Head of caudate nucleus (tissue), 42 donors: ENCODE results near the gene BLOC1S5.
"Not testable (repeated sequence)": the region's sequence is repeated elsewhere in the genome, so short reads cannot be mapped to it uniquely, and the experiment has no call there.

Experiments
- DNase-seq, 42 donors: peaks; one replicate each; pipeline versions ENCODE4 v3.0.0 to v3.0.0-alpha.2; 2020 to 2021; ENCODE audit warnings: mixed read lengths in 7 of 42
- intact Hi-C: fragments of 100-400 bp; cut with DNase I; formaldehyde crosslinking; loops from one replicate; pipeline ENCODE4 v1.15.0; 2022

BLOC1S5 gene

GRCh38 chr6:8005136-8005535 lies 59.1 kb downstream of the BLOC1S5 start:
- no peak for DNase-seq

GRCh38 chr6:8000636-8001035 lies 63.6 kb downstream of the BLOC1S5 start:
- DNase-seq: no peak
- intact Hi-C loops: no loop called here

More at GRCh38 chr6:8005136-8005535, 59.1 kb downstream of the BLOC1S5 start:
- intact Hi-C loops: no loop called here

GRCh38 chr6:8000188-8000596 lies 64.0 kb downstream of the BLOC1S5 start:
- no peak for DNase-seq
- intact Hi-C loops: no loop called here

- intact Hi-C loops: no loop called here
- no peak for DNase-seq
Measured at GRCh38 chr6:7999201-7999600, 65.0 kb downstream of the BLOC1S5 start.

GRCh38 chr6:7998103-7998725 lies 66.0 kb downstream of the BLOC1S5 start:
- DNase-seq: no peak
- intact Hi-C loops: no loop called here

- intact Hi-C loops: no loop called here
- DNase-seq: no peak
Measured at GRCh38 chr6:7997286-7997685, 66.9 kb downstream of the BLOC1S5 start.

GRCh38 chr6:7996538-7997111 lies 67.6 kb downstream of the BLOC1S5 start:
- no peak for DNase-seq
- intact Hi-C loops: no loop called here

GRCh38 chr6:7993952-7994351 lies 70.2 kb downstream of the BLOC1S5 start:
- no peak for DNase-seq
- intact Hi-C loops: loop anchor here (5.0 kb wide), 1 partner anchor 272 kb away; no protein-coding TSS in a partner anchor

- DNase-seq: no peak
- intact Hi-C loops: loop anchor here (5.0 kb wide), 1 partner anchor 271 kb away; no protein-coding TSS in a partner anchor
Measured at GRCh38 chr6:7993399-7993798, 70.8 kb downstream of the BLOC1S5 start.

GRCh38 chr6:7992002-7992815 lies 72.0 kb downstream of the BLOC1S5 start:
- DNase-seq: peak in 11 of 42 donors; percentile 10 to 57 (median 25)
- intact Hi-C loops: loop anchor here (5.0 kb wide), 1 partner anchor 270 kb away; no protein-coding TSS in a partner anchor

GRCh38 chr6:7991536-7991935 lies 72.7 kb downstream of the BLOC1S5 start:
- DNase-seq: no peak
- intact Hi-C loops: loop anchor here (5.0 kb wide), 1 partner anchor 269 kb away; no protein-coding TSS in a partner anchor

GRCh38 chr6:7986219-7986618 lies 78.0 kb downstream of the BLOC1S5 start:
- no peak for DNase-seq
- intact Hi-C loops: no loop called here

- DNase-seq, intact Hi-C loops: not testable (repeated sequence)
Measured at GRCh38 chr6:7983967-7984366, 80.2 kb downstream of the BLOC1S5 start.

GRCh38 chr6:7979831-7980230 lies 84.4 kb downstream of the BLOC1S5 start:
- no peak for DNase-seq
- intact Hi-C loops: no loop called here

- intact Hi-C loops: no loop called here
Measured at GRCh38 chr6:7978736-7979135, 85.5 kb downstream of the BLOC1S5 start.

GRCh38 chr6:7976485-7977056 lies 87.6 kb downstream of the BLOC1S5 start:
- intact Hi-C loops: no loop called here
- DNase-seq: peak in 2 of 42 donors; percentile 9 to 11

More at GRCh38 chr6:7978736-7979135, 85.5 kb downstream of the BLOC1S5 start:
- DNase-seq: no peak

GRCh38 chr6:7975764-7976146 lies 88.4 kb downstream of the BLOC1S5 start:
- intact Hi-C loops: no loop called here
- DNase-seq: peak in 26 of 42 donors; percentile 6 to 63 (median 31)

- peak; percentile 54 to 95 (median 85) for DNase-seq
- intact Hi-C loops: no loop called here
Measured at GRCh38 chr6:7974938-7975763, 89.0 kb downstream of the BLOC1S5 start.

GRCh38 chr6:7974565-7974937 lies 89.6 kb downstream of the BLOC1S5 start:
- DNase-seq: no peak

More at GRCh38 chr6:7974565-7974937, 89.6 kb downstream of the BLOC1S5 start:
- intact Hi-C loops: no loop called here
